Natural killer cell (primary cell): Measurements from ENCODE around the gene SMNDC1. TPM values are rescaled to one million over a fixed set of nuclear protein-coding genes. Genes with fewer than 3 reads are reported as not detected.

Source experiments
- ATAC-seq, 3 donors: fragments of 150-1000 bp in 2 of 3; fragments of 200-7000 bp in 1 of 3; cut with Tn5 transposase; 1 replicate in 1 of 3; 2 replicates in 2 of 3; pipeline ENCODE4 v1.10.0; 2021; ENCODE audit warnings: mild to moderate bottlenecking in 2 of 3, moderate library complexity in 2 of 3
- DNase-seq, 2 donors: peaks; one replicate each; pipeline versions ENCODE4 v3.0.0 to v3.0.0-alpha.2; 2013 to 2021; ENCODE audit warnings: mixed read lengths in 1 of 2
- H3K27ac ChIP-seq: one replicate; pipeline ENCODE4 v1.5.1; 2013; ENCODE audit warnings: mild to moderate bottlenecking, low read length
- H3K27me3 ChIP-seq: one replicate; pipeline ENCODE4 v1.6.1; 2013; ENCODE audit warnings: low read length; ENCODE audit not compliant: control insufficient read depth, insufficient read depth
- H3K36me3 ChIP-seq: one replicate; pipeline ENCODE4 v1.6.1; 2013; ENCODE audit warnings: low read length; ENCODE audit not compliant: control insufficient read depth, insufficient read depth
- H3K4me1 ChIP-seq: one replicate; pipeline ENCODE4 v1.6.1; 2013; ENCODE audit warnings: low read length; ENCODE audit not compliant: control insufficient read depth, insufficient read depth
- H3K4me3 ChIP-seq: one replicate; pipeline ENCODE4 v1.5.1; 2013; ENCODE audit warnings: low read length
- H3K9me3 ChIP-seq: one replicate; pipeline ENCODE4 v1.6.1; 2013; ENCODE audit warnings: low read length; ENCODE audit not compliant: control insufficient read depth, insufficient read depth
- H3K27ac Mint-ChIP-seq, 2 donors: one replicate each; pipeline ENCODE4 v1.8.0; 2022; ENCODE audit warnings: mild to moderate bottlenecking in 2 of 2, mixed read lengths in 2 of 2, moderate library complexity in 1 of 2
- H3K27me3 Mint-ChIP-seq, 2 donors: one replicate each; pipeline ENCODE4 v1.8.0; 2022; ENCODE audit warnings: low read depth in 2 of 2, mixed read lengths in 2 of 2
- H3K36me3 Mint-ChIP-seq: one replicate; pipeline ENCODE4 v1.8.0; 2022; ENCODE audit warnings: mixed read lengths
- H3K4me1 Mint-ChIP-seq, 2 donors: one replicate each; pipeline ENCODE4 v1.8.0; 2022; ENCODE audit warnings: mixed read lengths in 2 of 2
- H3K4me3 Mint-ChIP-seq: one replicate; pipeline ENCODE4 v1.8.0; 2022; ENCODE audit warnings: mild to moderate bottlenecking, moderate library complexity, mixed read lengths
- H3K9me3 Mint-ChIP-seq, 2 donors: one replicate each; pipeline ENCODE4 v1.8.0; 2022; ENCODE audit warnings: mixed read lengths in 2 of 2
- WGBS: methylation state at CpG from one replicate; pipeline ENCODE4 v1.1.7; 2013; ENCODE audit warnings: missing lambda C conversion rate; ENCODE audit not compliant: insufficient coverage; 5-methylcytosine and 5-hydroxymethylcytosine counted together
- intact Hi-C: fragments of 100-400 bp; cut with micrococcal nuclease; formaldehyde crosslinking; loops from one replicate; pipeline ENCODE4 v1.14.2; 2022
- total RNA-seq, 4 donors: library from RNA; stranded (reverse); fragments of 120-200 nt in 1 of 4; gene quantifications; one replicate each; pipeline versions ENCODE4 v1.2.3 to v1.2.4, GENCODE V29; 2013 to 2022
- TF ChIP-seq, protein P1 (sequence below): fragments of 200-600 bp; IDR thresholded peaks from one replicate; pipeline ENCODE4 v1.8.0; 2022; ENCODE audit warnings: antibody characterized with exemption

Gene SMNDC1
- 10 to 100 TPM; 53.3 to 56.3 (median 55.3) TPM for total RNA-seq
- total RNA-seq (2013): 20.8 TPM

DNA sequence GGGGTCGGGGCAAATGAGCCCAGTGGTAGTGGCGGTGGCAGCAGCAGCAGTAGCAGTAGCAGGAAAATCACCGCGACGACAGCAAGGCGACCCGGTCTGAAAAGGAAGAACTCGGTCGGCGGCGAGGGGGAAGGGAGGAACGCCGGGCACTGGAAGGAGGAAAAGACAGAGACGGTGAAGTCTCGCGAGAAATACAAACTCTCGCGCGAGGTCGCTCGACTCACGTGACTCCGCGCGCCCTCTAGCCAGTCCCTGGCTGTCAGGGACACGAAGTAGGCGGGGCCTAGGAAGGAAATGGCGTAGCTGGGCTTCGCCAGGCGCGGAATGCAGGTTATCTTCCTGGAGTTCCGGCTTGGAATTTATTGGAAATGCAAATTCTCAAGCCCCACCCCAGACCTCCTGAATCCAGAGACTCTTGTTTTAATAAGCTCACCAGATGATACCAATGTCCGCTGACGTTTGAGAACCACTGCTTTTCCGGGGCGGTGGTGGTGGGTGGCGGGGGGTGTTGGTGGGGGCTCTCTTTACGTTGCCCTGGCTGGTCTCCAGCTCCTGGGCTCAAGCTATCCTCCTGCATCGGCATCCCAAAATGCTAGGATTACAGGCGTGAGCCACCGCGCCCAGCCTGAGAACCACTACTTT is at the start of gene SMNDC1:
TSS of gene SMNDC1 (minus strand) at position 141 of the 642 bp plus-strand sequence. CDS start 1,333 bp downstream, outside the sequence.
- H3K4me1 Mint-ChIP-seq: peaks cover 32 to 43% of the 10 kb centered on the region in 2 donors
- peaks cover 7% of the 10 kb centered on the region for H3K36me3 Mint-ChIP-seq
- TF ChIP-seq, protein P1, sequence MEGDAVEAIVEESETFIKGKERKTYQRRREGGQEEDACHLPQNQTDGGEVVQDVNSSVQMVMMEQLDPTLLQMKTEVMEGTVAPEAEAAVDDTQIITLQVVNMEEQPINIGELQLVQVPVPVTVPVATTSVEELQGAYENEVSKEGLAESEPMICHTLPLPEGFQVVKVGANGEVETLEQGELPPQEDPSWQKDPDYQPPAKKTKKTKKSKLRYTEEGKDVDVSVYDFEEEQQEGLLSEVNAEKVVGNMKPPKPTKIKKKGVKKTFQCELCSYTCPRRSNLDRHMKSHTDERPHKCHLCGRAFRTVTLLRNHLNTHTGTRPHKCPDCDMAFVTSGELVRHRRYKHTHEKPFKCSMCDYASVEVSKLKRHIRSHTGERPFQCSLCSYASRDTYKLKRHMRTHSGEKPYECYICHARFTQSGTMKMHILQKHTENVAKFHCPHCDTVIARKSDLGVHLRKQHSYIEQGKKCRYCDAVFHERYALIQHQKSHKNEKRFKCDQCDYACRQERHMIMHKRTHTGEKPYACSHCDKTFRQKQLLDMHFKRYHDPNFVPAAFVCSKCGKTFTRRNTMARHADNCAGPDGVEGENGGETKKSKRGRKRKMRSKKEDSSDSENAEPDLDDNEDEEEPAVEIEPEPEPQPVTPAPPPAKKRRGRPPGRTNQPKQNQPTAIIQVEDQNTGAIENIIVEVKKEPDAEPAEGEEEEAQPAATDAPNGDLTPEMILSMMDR: no peak
- peak within 1 kb of the TSS; percentile 93 to 97 for H3K27ac Mint-ChIP-seq
- peak; percentile 98 to 99 for DNase-seq
- no peaks in the 10 kb centered on the region for H3K27me3 Mint-ChIP-seq
- intact Hi-C loops: loop anchor here (1.0 to 10.0 kb wide), 3 partner anchors 79 to 610 kb away; partner anchors contain the start of genes BBIP1 and SHOC2
- peak within 1 kb of the TSS; percentile 94 for H3K4me3 Mint-ChIP-seq
- Histone ChIP-seq H3K27me3 (no peaks in the 10 kb centered on the region), H3K27ac (peak within 1 kb of the TSS; percentile 94), H3K4me1 (peaks cover 7% of the 10 kb centered on the region), H3K36me3 (peaks cover 30% of the 10 kb centered on the region), H3K4me3 (peak within 1 kb of the TSS; percentile 79), H3K9me3 (no peaks in the 10 kb centered on the region)
- under 1% methylated on average over 37 of the region's 42 CpGs for WGBS
- H3K9me3 Mint-ChIP-seq: no peaks in the 10 kb centered on the region
- ATAC-seq: peak; percentile 89 to 96 (median 94)

DNA sequence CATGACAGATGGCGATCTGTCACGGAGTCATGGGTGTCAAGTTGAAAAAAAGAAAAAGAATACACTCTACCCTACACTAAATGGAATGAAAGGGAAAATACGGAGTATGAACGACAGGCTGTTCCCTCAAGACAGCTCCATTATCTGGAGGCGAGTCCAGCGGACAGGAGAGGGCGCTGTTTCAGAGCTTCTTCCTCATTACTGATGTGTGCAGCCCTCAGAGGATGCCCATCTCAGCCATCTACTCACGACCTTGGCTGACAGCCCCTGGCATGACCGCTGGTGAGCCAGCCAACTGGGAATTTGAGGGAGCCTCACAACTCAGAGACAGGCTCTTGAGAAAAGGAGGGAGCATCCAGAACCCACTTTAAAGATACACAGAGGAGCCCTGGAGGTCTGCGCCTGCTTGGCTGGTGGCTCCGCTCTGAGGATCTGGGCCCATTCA is 49.6 kb upstream of the SMNDC1 start:
- ATAC-seq (peak; percentile 76 to 91 (median 86)), DNase-seq (peak; percentile 76 to 87)
- no peaks in the 10 kb centered on the region for H3K36me3 Mint-ChIP-seq
- H3K27ac Mint-ChIP-seq: peak overlapping the region in 1 of 2 donors; percentile 29
- no peak overlapping the region for H3K27ac ChIP-seq
- H3K27me3 ChIP-seq: no peaks in the 10 kb centered on the region
- peaks cover 8 to 13% of the 10 kb centered on the region in 2 donors for H3K27me3 Mint-ChIP-seq
- H3K4me1 ChIP-seq: peaks cover 52% of the 10 kb centered on the region
- no peaks in the 10 kb centered on the region for H3K9me3 ChIP-seq
- intact Hi-C loops: loop anchor here (1.0 to 5.0 kb wide), 6 partner anchors 48 to 217 kb away; no protein-coding TSS in a partner anchor
- TF ChIP-seq, protein P1: peak; percentile 93
- 28% methylated on average over 9 of the region's 11 CpGs for WGBS
- H3K4me3 ChIP-seq: no peak overlapping the region
- no peaks in the 10 kb centered on the region for H3K9me3 Mint-ChIP-seq
- peaks cover 13 to 21% of the 10 kb centered on the region in 2 donors for H3K4me1 Mint-ChIP-seq
- H3K4me3 Mint-ChIP-seq: no peak overlapping the region
- no peaks in the 10 kb centered on the region for H3K36me3 ChIP-seq

DNA sequence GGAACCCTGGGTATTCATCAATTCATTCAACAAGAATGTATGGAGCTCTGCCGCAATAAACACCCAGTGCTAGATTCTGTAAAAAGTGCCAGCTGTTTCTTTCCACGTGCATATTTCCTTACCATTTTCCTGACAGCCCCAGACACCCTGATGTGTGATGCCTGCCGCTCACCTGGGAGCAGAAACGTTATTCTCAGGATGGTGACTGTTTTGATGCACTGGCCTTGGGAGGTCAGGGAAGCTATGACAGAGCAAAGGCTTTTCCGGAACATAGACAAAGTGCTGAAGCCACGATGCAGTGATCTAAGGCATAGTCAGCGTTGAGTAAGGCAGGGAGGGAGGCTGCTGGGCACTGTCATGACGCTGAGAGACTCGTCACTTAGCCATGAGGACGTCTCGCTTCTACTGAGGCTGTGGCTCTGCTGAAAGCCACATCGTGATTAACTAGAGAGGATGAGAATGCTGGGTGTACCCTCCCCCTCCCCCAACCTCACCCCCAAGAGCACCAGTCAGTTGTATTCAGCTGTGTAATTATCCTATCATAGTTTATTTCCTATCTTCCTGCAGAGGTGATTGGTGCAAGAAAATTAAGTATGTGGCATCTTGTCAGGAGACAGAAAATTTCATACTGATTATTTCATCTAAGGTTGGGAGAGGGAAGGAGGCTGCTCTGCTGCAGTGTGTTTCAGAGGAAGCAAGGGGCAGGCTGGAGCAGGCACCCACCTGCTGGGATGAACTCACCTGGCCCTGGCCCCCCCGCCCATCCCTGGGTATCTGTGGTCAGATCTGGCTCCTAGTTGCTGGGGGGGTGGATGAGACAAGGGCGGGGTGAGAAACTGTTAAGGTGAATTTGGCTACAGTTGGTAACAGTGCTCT is 48.8 kb upstream of the SMNDC1 start:
- Histone ChIP-seq H3K9me3 (no peaks in the 10 kb centered on the region), H3K4me1 (peaks cover 47% of the 10 kb centered on the region), H3K27me3 (no peaks in the 10 kb centered on the region), H3K36me3 (no peaks in the 10 kb centered on the region), H3K27ac (no peak overlapping the region), H3K4me3 (no peak overlapping the region)
- 69% methylated on average over 11 of the region's 14 CpGs for WGBS
- H3K9me3 Mint-ChIP-seq: no peaks in the 10 kb centered on the region
- TF ChIP-seq, protein P1: no peak
- intact Hi-C loops: loop anchor here (1.0 to 5.0 kb wide), 6 partner anchors 47 to 216 kb away; no protein-coding TSS in a partner anchor
- peaks cover 13 to 21% of the 10 kb centered on the region in 2 donors for H3K4me1 Mint-ChIP-seq
- no peaks in the 10 kb centered on the region for H3K36me3 Mint-ChIP-seq
- no peak overlapping the region for H3K4me3 Mint-ChIP-seq
- H3K27me3 Mint-ChIP-seq: peaks cover 8 to 13% of the 10 kb centered on the region in 2 donors
- H3K27ac Mint-ChIP-seq: peak overlapping the region in 1 of 2 donors; percentile 29
- peak; percentile 57 to 70 (median 60) for ATAC-seq
- DNase-seq: peak in 1 of 2 donors; percentile 72
